Thymus (tissue), 11 donors: ENCODE data around the gene MEF2D. TPM values are rescaled to one million over a fixed set of nuclear protein-coding genes. Genes with fewer than 3 reads are reported as not detected.

ENCODE experiments used
- DNase-seq, 9 donors: peaks; one replicate each; pipeline ENCODE4 v3.0.0-alpha.2; 2013; ENCODE audit warnings: low spot score in 9 of 9, low read depth in 6 of 9, missing footprints in 1 of 9
- H3K27ac ChIP-seq, 2 donors: one replicate each; pipeline ENCODE4 v1.5.1; 2013; ENCODE audit warnings: control low read depth in 1 of 2, low read depth in 1 of 2, low read length in 1 of 2, mild to moderate bottlenecking in 1 of 2, moderate library complexity in 1 of 2
- H3K27me3 ChIP-seq, 2 donors: one replicate each; pipeline ENCODE4 v1.5.1; 2013; ENCODE audit warnings: low read length in 1 of 2; ENCODE audit not compliant: control insufficient read depth in 2 of 2, insufficient read depth in 1 of 2
- H3K36me3 ChIP-seq, 2 donors: one replicate each; pipeline ENCODE4 v1.5.1; 2013; ENCODE audit warnings: low read length in 1 of 2, mild to moderate bottlenecking in 1 of 2, moderate library complexity in 1 of 2; ENCODE audit not compliant: control insufficient read depth in 2 of 2, insufficient read depth in 2 of 2
- H3K4me1 ChIP-seq, 2 donors: one replicate each; pipeline ENCODE4 v1.5.1; 2013; ENCODE audit warnings: low read length in 2 of 2; ENCODE audit not compliant: control insufficient read depth in 2 of 2, insufficient read depth in 2 of 2
- H3K4me3 ChIP-seq, 2 donors: one replicate each; pipeline ENCODE4 v1.5.1; 2013; ENCODE audit warnings: low read length in 2 of 2, control low read depth in 1 of 2, mild to moderate bottlenecking in 1 of 2
- H3K9me3 ChIP-seq, 2 donors: one replicate each; pipeline ENCODE4 v1.5.1; 2013; ENCODE audit warnings: low read length in 1 of 2, mild to moderate bottlenecking in 1 of 2; ENCODE audit not compliant: control insufficient read depth in 2 of 2, insufficient read depth in 1 of 2
- WGBS: extraction: QIAGEN DNeasy Blood & Tissue Kit; methylation state at CpG from one replicate; pipeline ENCODE4 v1.1.7; 2013; 5-methylcytosine and 5-hydroxymethylcytosine counted together
- polyA plus RNA-seq: library from polyadenylated mRNA; stranded (reverse); fragments of 200-250 nt; gene quantifications from one replicate; pipeline ENCODE4 v1.2.3, GENCODE V29; 2013
- total RNA-seq: library from RNA; stranded (reverse); fragments of 120-200 nt; gene quantifications from one replicate; pipeline ENCODE4 v1.2.4, GENCODE V29; 2013
- donor health status: healthy.

The MEF2D gene
- total and polyA plus RNA-seq, 2 donors, result 8.3 to 26.3 TPM

DNA sequence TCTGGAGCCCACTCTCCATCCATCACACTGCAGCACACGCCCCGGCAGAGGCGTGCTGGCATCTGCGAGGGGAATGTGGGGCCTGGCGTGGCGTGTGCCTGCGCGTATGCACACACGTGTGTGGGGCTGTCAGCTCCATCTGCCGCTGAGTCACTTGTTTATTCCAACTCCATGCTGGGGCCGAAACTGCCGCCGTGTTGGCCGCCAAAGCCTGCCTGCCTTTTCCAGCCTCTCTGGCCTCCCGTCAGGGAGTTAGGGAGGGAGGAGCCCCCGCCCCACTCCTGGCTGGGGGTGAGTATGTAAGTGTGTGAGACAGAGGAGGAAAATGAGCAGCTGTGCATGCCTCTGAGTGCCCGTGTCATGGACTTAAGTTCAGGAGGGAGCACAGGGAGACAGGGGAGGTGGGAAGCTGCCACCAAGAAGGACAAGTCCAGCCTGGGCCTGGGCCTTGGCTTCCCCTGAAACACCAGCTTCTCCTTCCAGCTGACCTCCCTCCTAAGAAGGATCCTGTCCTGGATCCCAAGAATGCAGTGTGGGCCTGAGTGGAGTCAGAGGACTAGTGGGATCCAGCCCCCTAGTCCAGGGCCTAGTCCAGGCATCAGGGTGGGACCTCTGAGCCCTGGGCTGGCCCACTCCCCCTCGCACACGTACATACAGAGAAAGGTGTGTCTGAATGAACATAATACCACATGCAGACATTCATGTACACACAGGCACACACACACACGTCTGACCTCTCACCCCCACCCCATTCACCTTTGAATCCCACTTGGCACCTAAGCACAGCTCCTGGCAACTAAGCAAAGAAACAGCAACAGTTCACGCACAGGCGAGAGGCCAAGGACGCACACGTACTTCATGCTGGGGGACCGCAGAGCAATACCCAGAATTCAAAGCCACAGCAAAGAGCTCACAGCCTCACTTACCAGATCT is 24.7 kb downstream of the MEF2D start:
- Histone ChIP-seq H3K27me3 (no peaks in the 10 kb centered on the region), H3K27ac (no peak overlapping the region), H3K4me3 (no peak overlapping the region), H3K9me3 (no peaks in the 10 kb centered on the region), H3K36me3 (peaks cover 96% of the 10 kb centered on the region in 2 donors), H3K4me1 (peaks cover under 1 to 7% of the 10 kb centered on the region in 2 donors)
- no peak for DNase-seq
- WGBS, result 94% methylated on average over 25 of the region's 25 CpGs

- Histone ChIP-seq H3K36me3 (peaks cover 93 to 95% of the 10 kb centered on the region in 2 donors), H3K9me3 (no peaks in the 10 kb centered on the region), H3K27ac (no peak overlapping the region), H3K27me3 (no peaks in the 10 kb centered on the region), H3K4me3 (no peak overlapping the region), H3K4me1 (no peaks in the 10 kb centered on the region)
- 98% methylated on average over 7 of the region's 7 CpGs for WGBS
- no peak for DNase-seq
These were observed 25.6 kb downstream of the MEF2D start for GRCh38 chr1:156474966-156475365.

DNA sequence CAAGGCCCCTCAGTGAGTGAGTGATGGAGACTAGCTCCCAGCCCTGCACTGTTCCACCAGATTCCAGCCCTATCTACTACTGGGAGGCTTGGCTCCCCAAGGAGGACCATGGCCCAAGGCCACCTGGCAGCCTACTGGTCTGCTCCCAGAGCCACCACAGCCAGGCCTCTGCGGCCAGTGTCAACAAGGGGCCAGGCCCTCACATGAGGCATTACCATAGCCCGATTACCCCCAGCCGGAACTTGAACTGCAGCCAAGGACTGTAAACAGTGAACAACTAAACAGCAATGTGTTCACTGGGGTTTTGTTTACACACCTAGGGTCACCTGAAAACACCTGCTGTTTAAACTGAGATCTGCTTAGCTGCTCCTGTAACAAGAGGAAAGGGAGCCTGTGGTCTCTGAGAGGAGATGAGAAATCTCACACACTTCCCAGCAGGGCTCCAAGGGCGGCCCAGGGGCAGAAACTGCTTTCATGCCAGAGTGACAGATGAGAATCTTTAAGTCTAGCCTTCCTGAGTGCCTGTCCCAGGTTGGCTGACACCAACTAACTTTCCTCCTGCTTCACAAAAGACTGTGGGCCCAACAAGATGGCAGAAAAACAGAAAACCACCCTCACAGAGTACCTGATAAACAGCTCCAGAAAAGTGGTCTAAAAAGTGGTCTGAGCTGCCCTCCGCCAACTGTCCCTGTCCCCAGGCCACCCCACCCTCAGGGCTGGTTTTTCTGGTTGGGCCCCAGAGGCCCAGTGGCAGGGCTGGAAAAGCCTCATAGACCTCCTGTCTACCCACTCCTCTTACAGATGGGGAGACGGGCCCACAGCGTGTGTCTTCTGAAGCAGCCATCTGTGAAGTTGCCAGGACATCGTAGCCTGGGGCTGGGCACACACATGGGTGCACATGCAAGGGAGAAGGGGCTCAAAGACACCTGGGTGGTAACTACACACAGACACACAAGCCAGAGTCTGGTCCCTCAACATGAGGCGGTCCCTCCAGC is 28.8 kb downstream of the MEF2D start:
- Histone ChIP-seq H3K4me1 (no peaks in the 10 kb centered on the region), H3K4me3 (no peak overlapping the region), H3K27ac (no peak overlapping the region), H3K27me3 (no peaks in the 10 kb centered on the region), H3K36me3 (peaks cover 94% of the 10 kb centered on the region in 2 donors), H3K9me3 (no peaks in the 10 kb centered on the region)
- 95% methylated on average over 9 of the region's 9 CpGs for WGBS
- no peak for DNase-seq

DNA sequence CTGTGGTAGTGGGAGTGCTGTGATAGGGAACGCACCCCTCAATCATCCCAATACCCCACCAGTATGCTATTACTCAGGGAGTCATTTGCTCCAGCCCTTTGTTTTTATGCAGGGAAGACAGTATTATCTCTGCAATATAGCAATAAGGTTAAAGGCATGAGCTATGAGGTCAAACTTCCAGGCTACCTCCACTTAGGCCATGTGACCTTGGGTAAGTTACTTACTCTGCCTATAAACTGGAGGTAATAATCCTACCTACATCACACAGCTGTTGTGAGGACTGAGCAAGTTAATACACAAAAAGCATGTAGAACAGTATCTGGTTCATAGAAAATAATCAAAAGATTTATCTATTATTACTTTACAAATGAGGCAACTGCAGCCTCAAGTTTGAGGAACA is 30.1 kb downstream of the MEF2D start:
- Histone ChIP-seq H3K4me1 (no peaks in the 10 kb centered on the region), H3K27me3 (no peaks in the 10 kb centered on the region), H3K36me3 (peaks cover 91 to 94% of the 10 kb centered on the region in 2 donors), H3K27ac (no peak overlapping the region), H3K9me3 (no peaks in the 10 kb centered on the region), H3K4me3 (no peak overlapping the region)
- no peak for DNase-seq
- 100% methylated on average over 1 of the region's 1 CpG for WGBS

DNA sequence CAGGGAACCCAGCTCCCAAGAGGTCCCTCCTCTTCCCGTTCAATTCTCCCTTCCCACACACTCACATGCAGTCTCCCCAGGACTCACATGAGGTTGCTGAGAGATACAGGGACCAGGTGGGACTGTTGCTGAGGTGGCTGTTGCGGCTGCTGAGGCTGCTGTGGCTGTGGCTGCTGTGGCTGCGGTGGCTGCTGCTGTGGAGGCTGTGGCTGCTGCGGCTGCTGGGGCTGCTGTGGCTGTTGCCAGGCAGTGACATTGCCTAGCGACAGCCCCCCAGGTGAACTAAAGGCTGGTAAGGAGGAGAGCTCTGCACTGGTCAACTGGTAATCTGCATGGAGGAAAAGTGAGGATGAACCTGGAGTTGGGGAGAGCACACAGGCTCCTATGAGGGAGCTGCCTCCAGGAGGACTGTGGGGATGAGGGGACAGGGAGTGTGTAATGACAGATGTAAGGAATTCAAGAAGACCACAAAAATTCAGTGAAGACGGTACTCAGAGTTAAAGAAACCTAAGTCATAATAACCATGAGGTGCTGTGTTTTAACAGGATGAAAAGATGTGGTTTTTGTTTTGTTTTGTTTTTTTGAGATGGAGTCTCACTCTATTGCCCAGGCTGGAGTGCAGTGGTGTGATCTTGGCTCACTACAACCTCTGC is 31.8 kb downstream of the MEF2D start:
- no peaks in the 10 kb centered on the region for H3K9me3 ChIP-seq
- no peak overlapping the region for H3K4me3 ChIP-seq
- peaks cover 84 to 90% of the 10 kb centered on the region in 2 donors for H3K36me3 ChIP-seq
- no peak for DNase-seq
- H3K27ac ChIP-seq, result no peak overlapping the region
- no peaks in the 10 kb centered on the region for H3K4me1 ChIP-seq
- WGBS, result 96% methylated on average over 6 of the region's 6 CpGs
- no peaks in the 10 kb centered on the region for H3K27me3 ChIP-seq

DNA sequence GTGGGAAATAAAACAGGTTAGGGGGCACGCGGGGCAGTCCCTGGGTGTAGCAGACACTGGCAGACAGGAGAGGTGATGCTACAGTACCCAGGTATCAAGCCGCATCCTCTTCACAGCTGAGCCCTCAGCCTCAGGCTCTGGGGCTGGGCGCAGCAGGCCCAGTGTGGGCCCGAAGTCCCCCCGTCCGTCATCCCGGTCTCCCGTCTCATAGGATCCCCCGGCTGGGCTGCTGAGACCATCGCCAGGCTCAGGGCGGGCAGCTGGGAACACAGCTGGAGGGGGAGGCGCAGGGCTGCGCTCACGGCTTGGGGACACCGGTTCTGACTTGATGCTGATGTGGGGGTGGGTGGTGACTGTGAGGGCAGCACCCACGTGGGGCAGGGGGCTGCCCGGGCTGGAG is 32.7 kb downstream of the MEF2D start:
- H3K27ac ChIP-seq, result no peak overlapping the region
- WGBS, result 97% methylated on average over 18 of the region's 18 CpGs
- no peak overlapping the region for H3K4me3 ChIP-seq
- no peaks in the 10 kb centered on the region for H3K27me3 ChIP-seq
- H3K9me3 ChIP-seq, result no peaks in the 10 kb centered on the region
- no peaks in the 10 kb centered on the region for H3K4me1 ChIP-seq
- no peak for DNase-seq
- H3K36me3 ChIP-seq, result peaks cover 75 to 81% of the 10 kb centered on the region in 2 donors

DNA sequence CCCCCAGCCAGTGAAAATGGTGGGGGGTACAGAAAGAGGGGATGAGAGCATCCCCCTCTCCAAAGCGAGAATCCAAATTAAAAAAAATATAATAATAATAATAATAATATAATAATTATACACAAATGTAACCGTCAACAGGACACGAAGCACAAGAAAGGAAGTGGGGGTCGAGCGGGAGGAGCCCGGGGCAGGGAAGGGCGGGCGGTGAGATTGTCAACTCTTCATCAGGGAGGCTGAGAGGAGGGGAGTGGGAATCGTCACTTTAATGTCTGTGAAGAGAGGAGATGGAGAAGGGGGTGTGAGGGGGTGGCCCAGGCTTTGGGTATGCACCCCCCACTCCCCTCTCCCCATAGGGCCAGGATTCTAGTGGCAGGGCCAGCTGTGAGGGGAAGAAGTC is 33.2 kb downstream of the MEF2D start:
- H3K4me3 ChIP-seq, result no peak overlapping the region
- no peaks in the 10 kb centered on the region for H3K27me3 ChIP-seq
- no peaks in the 10 kb centered on the region for H3K9me3 ChIP-seq
- no peak for DNase-seq
- 97% methylated on average over 9 of the region's 9 CpGs for WGBS
- peaks cover 72 to 78% of the 10 kb centered on the region in 2 donors for H3K36me3 ChIP-seq
- no peak overlapping the region for H3K27ac ChIP-seq
- H3K4me1 ChIP-seq, result no peaks in the 10 kb centered on the region

- Histone ChIP-seq H3K9me3 (no peaks in the 10 kb centered on the region), H3K4me3 (no peak overlapping the region), H3K36me3 (peaks cover 58 to 63% of the 10 kb centered on the region in 2 donors), H3K4me1 (no peaks in the 10 kb centered on the region), H3K27me3 (no peaks in the 10 kb centered on the region), H3K27ac (no peak overlapping the region)
- WGBS, result 94% methylated on average over 17 of the region's 17 CpGs
- no peak for DNase-seq
These were observed 34.7 kb downstream of the MEF2D start for GRCh38 chr1:156465747-156466365.
